Endodermal cell (in vitro differentiated cells): ENCODE results near the gene ZBTB8A. TPM values are rescaled to one million over a fixed set of nuclear protein-coding genes. Genes with fewer than 3 reads are reported as not detected.
"Not testable (repeated sequence)": the region's sequence is repeated elsewhere in the genome, so short reads cannot be mapped to it uniquely, and the experiment has no call there.

Experiments used
- DNase-seq: peaks from one replicate; pipeline ENCODE4 v3.0.0-alpha.2; 2017
- H3K27ac ChIP-seq: 2 replicates; pipeline ENCODE4 v1.5.1; 2013; ENCODE audit warnings: mild to moderate bottlenecking, low read depth, low read length, moderate library complexity
- H3K27me3 ChIP-seq: 2 replicates; pipeline ENCODE4 v1.6.1; 2013; ENCODE audit warnings: mild to moderate bottlenecking, low read length, moderate library complexity; ENCODE audit not compliant: insufficient read depth, control insufficient read depth, poor library complexity, severe bottlenecking
- H3K36me3 ChIP-seq: 2 replicates; pipeline ENCODE4 v1.7.0; 2013; ENCODE audit warnings: mild to moderate bottlenecking, low read length, moderate library complexity; ENCODE audit not compliant: control insufficient read depth, insufficient read depth
- H3K4me1 ChIP-seq: one replicate; pipeline ENCODE4 v1.7.0; 2013; ENCODE audit warnings: low read length; ENCODE audit not compliant: control insufficient read depth, insufficient read depth
- H3K4me3 ChIP-seq: 2 replicates; pipeline ENCODE4 v1.5.1; 2013; ENCODE audit warnings: mild to moderate bottlenecking, low read length, moderate library complexity
- H3K9ac ChIP-seq: 2 replicates; pipeline ENCODE4 v1.6.1; 2013; ENCODE audit warnings: mild to moderate bottlenecking, low read length, moderate library complexity; ENCODE audit not compliant: poor library complexity, severe bottlenecking; ENCODE audit errors: extremely low read depth
- H3K9me3 ChIP-seq: 2 replicates; pipeline ENCODE4 v1.6.1; 2013; ENCODE audit warnings: mild to moderate bottlenecking, low read length, moderate library complexity; ENCODE audit not compliant: control insufficient read depth
- H3K27ac Mint-ChIP-seq: 2 replicates; pipeline ENCODE4 v1.8.0; 2020; ENCODE audit warnings: mixed read lengths
- H3K27me3 Mint-ChIP-seq: 2 replicates; pipeline ENCODE4 v1.8.0; 2021; ENCODE audit warnings: mild to moderate bottlenecking, mixed read lengths; ENCODE audit not compliant: insufficient read depth
- H3K36me3 Mint-ChIP-seq: 2 replicates; pipeline ENCODE4 v1.8.0; 2020; ENCODE audit warnings: low read depth, mixed read lengths
- H3K4me1 Mint-ChIP-seq: 2 replicates; pipeline ENCODE4 v1.8.0; 2020; ENCODE audit warnings: mixed read lengths
- H3K4me3 Mint-ChIP-seq: 2 replicates; pipeline ENCODE4 v1.8.0; 2020; ENCODE audit warnings: mild to moderate bottlenecking, moderate library complexity, mixed read lengths
- H3K9me3 Mint-ChIP-seq: 2 replicates; pipeline ENCODE4 v1.8.0; 2020; ENCODE audit warnings: mild to moderate bottlenecking, mixed read lengths
- WGBS, 2 experiments: methylation state at CpG; one replicate each; pipeline versions ENCODE4 v1.1.5 to v1.1.7; 2013; ENCODE audit warnings: missing lambda C conversion rate in 2 of 2, mixed read lengths in 1 of 2; ENCODE audit not compliant: insufficient coverage in 1 of 2, insufficient read length in 1 of 2; 5-methylcytosine and 5-hydroxymethylcytosine counted together
- total RNA-seq, 2 donors: library from RNA; stranded (reverse); fragmentation: NEBNext Ultra II Directional in 1 of 2; extraction: Animal tissue kit (Norgen Biotek cat#: 25700) in 1 of 2; gene quantifications; 2 replicates in 1 of 2; 3 replicates in 1 of 2; pipeline ENCODE4 v1.2.1, GENCODE V29; 2021
- TF ChIP-seq, protein P1 (sequence below): fragments of 200-600 bp; sonication (generic); conservative IDR thresholded peaks from 2 replicates; pipeline ENCODE4 v1.5.0; 2021; ENCODE audit warnings: antibody characterized with exemption, mild to moderate bottlenecking

The ZBTB8A gene
- total RNA-seq, 2 donors from 2014 or later = 22.6 to 25.3 TPM

DNA sequence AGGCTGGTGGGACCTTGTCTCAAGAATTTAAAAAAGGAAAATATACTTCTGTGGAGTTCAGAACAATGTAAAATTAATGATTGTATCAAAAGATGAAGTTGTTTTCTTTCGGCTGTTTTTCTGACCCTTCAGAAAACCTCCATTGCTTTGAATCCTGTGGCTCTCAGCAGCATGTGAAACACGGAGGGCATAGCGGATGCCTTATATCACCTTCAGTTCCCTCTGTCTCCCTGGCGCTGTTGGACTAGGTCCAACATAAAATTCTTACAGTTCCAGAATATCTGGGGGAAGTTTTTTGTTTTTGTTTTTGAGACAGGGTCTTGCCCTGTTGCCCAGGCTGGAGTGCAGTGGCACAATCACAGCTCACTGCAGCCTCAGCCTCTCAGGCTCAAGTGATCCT, 7.4 kb downstream of the ZBTB8A start:
- Mint-ChIP-seq H3K36me3 (peaks cover 18% of the 10 kb centered on the region), H3K27me3 (peaks cover 2% of the 10 kb centered on the region), H3K9me3 (no peaks in the 10 kb centered on the region), H3K27ac (no peak overlapping the region), H3K4me3 (no peak overlapping the region), H3K4me1 (peaks cover 17% of the 10 kb centered on the region)
- no peak overlapping the region for H3K4me3 ChIP-seq
- peaks cover 8% of the 10 kb centered on the region for H3K36me3 ChIP-seq
- H3K4me1 ChIP-seq = no peaks in the 10 kb centered on the region
- no peak overlapping the region for H3K27ac ChIP-seq
- no peaks in the 10 kb centered on the region for H3K27me3 ChIP-seq
- TF ChIP-seq, protein P1, sequence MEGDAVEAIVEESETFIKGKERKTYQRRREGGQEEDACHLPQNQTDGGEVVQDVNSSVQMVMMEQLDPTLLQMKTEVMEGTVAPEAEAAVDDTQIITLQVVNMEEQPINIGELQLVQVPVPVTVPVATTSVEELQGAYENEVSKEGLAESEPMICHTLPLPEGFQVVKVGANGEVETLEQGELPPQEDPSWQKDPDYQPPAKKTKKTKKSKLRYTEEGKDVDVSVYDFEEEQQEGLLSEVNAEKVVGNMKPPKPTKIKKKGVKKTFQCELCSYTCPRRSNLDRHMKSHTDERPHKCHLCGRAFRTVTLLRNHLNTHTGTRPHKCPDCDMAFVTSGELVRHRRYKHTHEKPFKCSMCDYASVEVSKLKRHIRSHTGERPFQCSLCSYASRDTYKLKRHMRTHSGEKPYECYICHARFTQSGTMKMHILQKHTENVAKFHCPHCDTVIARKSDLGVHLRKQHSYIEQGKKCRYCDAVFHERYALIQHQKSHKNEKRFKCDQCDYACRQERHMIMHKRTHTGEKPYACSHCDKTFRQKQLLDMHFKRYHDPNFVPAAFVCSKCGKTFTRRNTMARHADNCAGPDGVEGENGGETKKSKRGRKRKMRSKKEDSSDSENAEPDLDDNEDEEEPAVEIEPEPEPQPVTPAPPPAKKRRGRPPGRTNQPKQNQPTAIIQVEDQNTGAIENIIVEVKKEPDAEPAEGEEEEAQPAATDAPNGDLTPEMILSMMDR = no peak
- 95% methylated on average over 3 to 4 of the region's 4 CpGs for WGBS, 2 experiments
- H3K9me3 ChIP-seq = no peaks in the 10 kb centered on the region
- no peak for DNase-seq
- H3K9ac ChIP-seq = no peak overlapping the region

DNA sequence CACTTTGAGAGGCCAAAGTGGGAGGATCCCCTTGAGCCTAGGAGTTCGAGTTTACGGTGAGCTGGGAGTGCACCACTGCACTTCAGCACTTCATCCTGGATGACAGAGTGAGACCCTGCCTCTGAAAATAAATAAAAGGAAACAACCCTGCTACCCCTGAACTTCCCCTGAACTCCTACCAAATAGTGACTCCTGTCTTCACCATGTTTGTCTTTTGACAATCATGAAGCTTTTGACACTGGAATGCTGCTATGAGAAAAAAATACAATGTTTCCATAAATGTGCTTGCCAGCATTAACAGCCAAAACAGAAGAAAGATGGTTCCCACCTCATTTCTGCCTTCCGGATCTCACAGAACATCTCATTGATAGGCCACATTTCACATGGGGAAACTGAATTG, 10.4 kb downstream of the ZBTB8A start:
- H3K36me3 Mint-ChIP-seq = peaks cover 16% of the 10 kb centered on the region
- WGBS, 2 experiments = 94% methylated on average over 3 of the region's 3 CpGs
- peaks cover 12% of the 10 kb centered on the region for H3K4me1 Mint-ChIP-seq
- no peak overlapping the region for H3K27ac Mint-ChIP-seq
- H3K36me3 ChIP-seq = peaks cover 15% of the 10 kb centered on the region
- H3K27ac ChIP-seq = peak overlapping the region; percentile 29
- H3K4me1 ChIP-seq = no peaks in the 10 kb centered on the region
- H3K9ac ChIP-seq = no peak overlapping the region
- H3K4me3 Mint-ChIP-seq = no peak overlapping the region
- no peaks in the 10 kb centered on the region for H3K27me3 Mint-ChIP-seq
- no peaks in the 10 kb centered on the region for H3K9me3 Mint-ChIP-seq
- no peak for DNase-seq
- H3K27me3 ChIP-seq = no peaks in the 10 kb centered on the region
- TF ChIP-seq, protein P1 = no peak
- no peak overlapping the region for H3K4me3 ChIP-seq
- H3K9me3 ChIP-seq = no peaks in the 10 kb centered on the region

DNA sequence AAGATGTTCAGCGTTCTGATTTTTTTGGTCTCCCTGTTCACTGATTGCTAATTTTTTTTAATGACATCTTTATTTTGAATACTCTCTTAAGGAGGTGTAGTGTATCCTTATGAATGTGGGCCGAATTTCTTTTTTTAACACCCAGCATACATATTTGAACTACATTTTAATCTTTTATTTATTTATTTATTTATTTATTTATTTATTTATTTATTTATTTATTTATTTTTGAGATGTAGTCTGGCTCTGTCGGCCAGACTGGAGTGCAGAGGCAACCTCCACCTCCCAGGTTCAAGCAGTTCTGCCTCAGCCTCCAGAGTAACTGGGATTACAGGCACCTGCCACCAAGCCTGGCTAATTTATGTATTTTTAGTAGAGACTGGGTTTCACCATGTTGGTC, 15.1 kb downstream of the ZBTB8A start:
- no peak overlapping the region for H3K4me3 Mint-ChIP-seq

DNA sequence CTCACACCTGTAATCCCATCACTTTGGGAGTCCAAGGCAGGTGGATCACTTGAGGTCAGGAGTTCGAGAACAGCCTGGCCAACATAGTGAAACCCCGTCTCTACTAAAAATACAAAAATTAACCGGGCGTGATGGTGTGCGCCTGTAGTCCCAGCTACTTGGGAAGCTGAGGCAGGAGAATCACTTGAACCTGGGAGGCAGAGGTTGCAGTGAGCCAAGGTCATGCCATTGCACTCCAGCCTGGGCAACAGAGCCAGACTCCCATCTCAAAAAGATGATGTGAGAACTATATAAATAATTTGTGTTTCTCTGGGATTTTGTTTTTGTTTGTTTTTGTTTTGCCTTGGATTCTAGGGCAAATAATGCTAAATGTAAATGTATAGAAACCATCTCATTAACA, 17.8 kb downstream of the ZBTB8A start:
- H3K27ac ChIP-seq = not testable (repeated sequence)

More for the DNA sequence above, 15.1 kb downstream of the ZBTB8A start:
- Histone ChIP-seq H3K27ac (no peak overlapping the region), H3K36me3 (peaks cover 50% of the 10 kb centered on the region), H3K27me3 (no peaks in the 10 kb centered on the region), H3K9me3 (no peaks in the 10 kb centered on the region), H3K9ac (no peak overlapping the region), H3K4me1 (no peaks in the 10 kb centered on the region), H3K4me3 (no peak overlapping the region)
- no peaks in the 10 kb centered on the region for H3K9me3 Mint-ChIP-seq
- no peaks in the 10 kb centered on the region for H3K27me3 Mint-ChIP-seq
- H3K4me1 Mint-ChIP-seq = no peaks in the 10 kb centered on the region
- H3K36me3 Mint-ChIP-seq = peaks cover 48% of the 10 kb centered on the region
- 100% methylated on average over 2 of the region's 3 CpGs; no CpG with 5 or more reads in 1 of the 2 experiments for WGBS, 2 experiments
- TF ChIP-seq, protein P1 = no peak
- H3K27ac Mint-ChIP-seq = no peak overlapping the region
- DNase-seq = no peak

More for the DNA sequence above, 17.8 kb downstream of the ZBTB8A start:
- not testable (repeated sequence) for H3K4me3 Mint-ChIP-seq, H3K9me3 Mint-ChIP-seq, H3K9me3 ChIP-seq, H3K4me1 Mint-ChIP-seq, H3K9ac ChIP-seq, DNase-seq, H3K4me3 ChIP-seq, H3K27me3 Mint-ChIP-seq, H3K27ac Mint-ChIP-seq, H3K4me1 ChIP-seq, H3K27me3 ChIP-seq
- H3K36me3 ChIP-seq = peaks cover 68% of the 10 kb centered on the region
- WGBS, 2 experiments = 96 to 100% methylated on average over 4 to 5 of the region's 5 CpGs
- peaks cover 66% of the 10 kb centered on the region for H3K36me3 Mint-ChIP-seq
